Heart left ventricle (tissue), 13 donors: ENCODE results near the gene CFAP73.

Source experiments
- CTCF ChIP-seq, 12 donors: fragments of 200-600 bp; sonication (generic) in 4 of 12; IDR thresholded peaks; one replicate each; pipeline versions ENCODE4 v1.5.0 to v1.8.0; 2018 to 2022; ENCODE audit warnings: antibody characterized with exemption in 12 of 12, mild to moderate bottlenecking in 5 of 12
- POLR2A ChIP-seq, 2 donors: fragments of 450-650 bp; IDR thresholded peaks; one replicate each; pipeline ENCODE4 v1.6.1; 2017; ENCODE audit warnings: antibody characterized with exemption in 2 of 2, mild to moderate bottlenecking in 2 of 2, moderate library complexity in 2 of 2
- donor health status: ischemic (EF 13 %, LVEDD 7.1; RV severe dilation, severe dysfunction).
- donor health status: DM: no; HTN: yes; CAD: no.
- donor health status: DM: no; HTN: no; CAD: no.
- donor health status: ischemic (EF 25% LVEDD 6.9; RV normal size, moderate dysfunction).
- donor health status: ischemic (EF 25% LVEDD 5.7; RV mildly dilated, moderate dysfunction).
- donor health status: ischemic (EF 35%, LVEDD 5.7; RV mildly dilated, moderate dysfunction).
- donor health status: nonischemic (EF 11% LVEDD 7.7; RV severe dilation, severe dysfunction).
- donor health status: DM: yes; HTN: yes; CAD: no.
- donor health status: PGD.
- donor health status: ischemic (EF 29% LVEDD 5.4; RV normal size, mild dysfunction).
- donor health status: nonischemic (EF 23%, LVEDD 6.1; RV moderate dilation, normal function).

GRCh38 chr12:113115455-113116126 is 33.9 kb upstream of the CFAP73 start:
- no peak for TF ChIP-seq CTCF (IDR thresholded peaks at IDR 0.05)
- TF ChIP-seq POLR2A (IDR thresholded peaks at IDR 0.05): no peak
